Hematopoietic multipotent progenitor cell treated with erythropoietin and hydrocortisone succinate and interleukin-3 and kit ligand, for 8 days (in vitro differentiated cells): ENCODE data around the gene CEP162.
"Not testable (repeated sequence)": the region's sequence is repeated elsewhere in the genome, so short reads cannot be mapped to it uniquely, and the experiment has no call there.

Source experiments
- DNase-seq: peaks from one replicate; pipeline ENCODE4 v3.0.0-alpha.2; 2015

The CEP162 gene

GRCh38 chr6:84137989-84138575 lies 89.4 kb downstream of the CEP162 start:
- no peak for DNase-seq

GRCh38 chr6:84137051-84137375 lies 90.4 kb downstream of the CEP162 start:
- DNase-seq: no peak

GRCh38 chr6:84136364-84137050 lies 90.9 kb downstream of the CEP162 start:
- DNase-seq: no peak

- no peak for DNase-seq
These were observed 92.2 kb downstream of the CEP162 start for GRCh38 chr6:84135291-84135690.

- not testable (repeated sequence) for DNase-seq
These were observed 94.1 kb downstream of the CEP162 start for GRCh38 chr6:84133385-84133784.

GRCh38 chr6:84129588-84129987 lies 97.9 kb downstream of the CEP162 start:
- not testable (repeated sequence) for DNase-seq

GRCh38 chr6:84123186-84123585 lies 104.3 kb downstream of the CEP162 start:
- no peak for DNase-seq

GRCh38 chr6:84119277-84119676 lies 108.2 kb downstream of the CEP162 start:
- no peak for DNase-seq

GRCh38 chr6:84118191-84118590 lies 109.3 kb downstream of the CEP162 start:
- no peak for DNase-seq

GRCh38 chr6:84114933-84115594 lies 112.4 kb downstream of the CEP162 start:
- DNase-seq: not testable (repeated sequence)

GRCh38 chr6:84111351-84111750 lies 116.1 kb downstream of the CEP162 start:
- not testable (repeated sequence) for DNase-seq

- DNase-seq: no peak
These were observed 119.9 kb downstream of the CEP162 start for GRCh38 chr6:84107495-84107894.

- not testable (repeated sequence) for DNase-seq
These were observed 122.1 kb downstream of the CEP162 start for GRCh38 chr6:84105215-84105924.

- no peak for DNase-seq
These were observed 124.4 kb downstream of the CEP162 start for GRCh38 chr6:84103029-84103428.

- DNase-seq: no peak
These were observed 132.3 kb downstream of the CEP162 start for GRCh38 chr6:84095156-84095555.

- peak; percentile 71 for DNase-seq
These were observed 133.7 kb downstream of the CEP162 start for GRCh38 chr6:84093441-84094435.

GRCh38 chr6:84089552-84089951 lies 137.9 kb downstream of the CEP162 start:
- DNase-seq: no peak

- DNase-seq: no peak
These were observed 138.4 kb downstream of the CEP162 start for GRCh38 chr6:84089081-84089480.

- peak; percentile 87 for DNase-seq
These were observed 140.7 kb downstream of the CEP162 start for GRCh38 chr6:84086545-84087429.

- no peak for DNase-seq
These were observed 141.4 kb downstream of the CEP162 start for GRCh38 chr6:84086056-84086455.

- not testable (repeated sequence) for DNase-seq
These were observed 142.7 kb downstream of the CEP162 start for GRCh38 chr6:84084705-84085104.
